ENCODE results near the gene P2RY12.

Gene P2RY12

GRCh38 chr3:151350656-151351055 is 33.9 kb downstream of the P2RY12 start:
- H3K4me3 ChIP-seq (ENCODE audit: low read depth, low read length), result no peak overlapping the region

DNA sequence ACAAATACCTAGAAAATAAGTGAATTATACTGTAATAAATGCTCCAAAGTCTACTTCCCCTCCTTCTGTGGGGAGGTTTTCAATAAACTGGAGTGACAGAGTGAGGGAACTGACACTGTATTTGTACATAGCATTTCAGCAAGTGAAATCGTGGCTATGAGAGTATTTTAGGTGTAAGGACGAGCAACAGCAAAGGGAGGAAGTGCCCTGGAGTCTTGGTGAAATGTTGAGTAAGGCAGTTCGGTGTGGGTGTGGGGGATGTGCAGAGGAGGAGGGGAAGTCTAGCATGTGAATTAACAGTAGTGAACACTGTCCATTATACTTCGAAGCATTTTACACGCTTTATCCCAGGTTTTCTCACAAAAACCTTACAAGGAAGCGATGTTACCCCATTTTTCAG is 37.1 kb downstream of the P2RY12 start:
- H3K4me3 ChIP-seq (ENCODE audit: low read depth, low read length), result no peak overlapping the region

- no peak overlapping the region for H3K4me3 ChIP-seq (ENCODE audit: low read depth, low read length)
These were observed 38.3 kb downstream of the P2RY12 start for GRCh38 chr3:151346292-151346691.

- H3K4me3 ChIP-seq (ENCODE audit: low read depth, low read length), result no peak overlapping the region
These were observed 38.7 kb downstream of the P2RY12 start for GRCh38 chr3:151345859-151346258.

- H3K4me3 ChIP-seq (ENCODE audit: low read depth, low read length), result no peak overlapping the region
These were observed 52.9 kb downstream of the P2RY12 start for GRCh38 chr3:151331696-151332095.

- H3K4me3 ChIP-seq (ENCODE audit: low read depth, low read length), result no peak overlapping the region
These were observed 53.7 kb downstream of the P2RY12 start for GRCh38 chr3:151330899-151331298.

GRCh38 chr3:151330379-151330778 is 54.2 kb downstream of the P2RY12 start:
- no peak overlapping the region for H3K4me3 ChIP-seq (ENCODE audit: low read depth, low read length)

GRCh38 chr3:151329363-151329762 is 55.2 kb downstream of the P2RY12 start, which contains the start of gene P2RY13:
Gene P2RY13, minus strand, starts transcription at chr3:151329549. Its CDS starts 21 bp downstream, at chr3:151329528.
- no peak within 1 kb of the TSS for H3K4me3 ChIP-seq (ENCODE audit: low read depth, low read length)

GRCh38 chr3:151328298-151328995 is 56.1 kb downstream of the P2RY12 start:
- no peak overlapping the region for H3K4me3 ChIP-seq (ENCODE audit: low read depth, low read length)

GRCh38 chr3:151327571-151328198 is 56.9 kb downstream of the P2RY12 start:
- H3K4me3 ChIP-seq (ENCODE audit: low read depth, low read length), result no peak overlapping the region

DNA sequence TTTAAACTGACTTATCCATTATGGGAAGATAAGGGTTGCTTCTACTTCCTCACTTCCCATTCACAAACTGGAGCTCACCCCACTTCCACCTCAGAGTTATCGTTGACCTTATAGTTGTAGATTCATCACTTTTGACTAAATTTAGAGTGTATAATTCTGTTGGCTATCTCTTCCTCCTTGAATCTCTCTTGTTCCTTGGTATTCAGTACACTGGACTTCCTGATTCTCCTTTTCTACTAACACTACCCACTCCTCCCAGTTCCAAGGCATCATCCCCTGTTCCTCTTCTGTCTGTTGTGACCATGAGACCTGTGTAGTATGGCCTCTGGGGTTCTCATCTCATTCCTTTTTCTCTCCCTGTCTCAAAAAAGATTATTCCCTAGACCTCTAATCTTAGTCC is 62.0 kb downstream of the P2RY12 start:
- H3K4me3 ChIP-seq (ENCODE audit: low read depth, low read length), result no peak overlapping the region

GRCh38 chr3:151321526-151321925 is 63.0 kb downstream of the P2RY12 start:
- H3K4me3 ChIP-seq (ENCODE audit: low read depth, low read length), result no peak overlapping the region

DNA sequence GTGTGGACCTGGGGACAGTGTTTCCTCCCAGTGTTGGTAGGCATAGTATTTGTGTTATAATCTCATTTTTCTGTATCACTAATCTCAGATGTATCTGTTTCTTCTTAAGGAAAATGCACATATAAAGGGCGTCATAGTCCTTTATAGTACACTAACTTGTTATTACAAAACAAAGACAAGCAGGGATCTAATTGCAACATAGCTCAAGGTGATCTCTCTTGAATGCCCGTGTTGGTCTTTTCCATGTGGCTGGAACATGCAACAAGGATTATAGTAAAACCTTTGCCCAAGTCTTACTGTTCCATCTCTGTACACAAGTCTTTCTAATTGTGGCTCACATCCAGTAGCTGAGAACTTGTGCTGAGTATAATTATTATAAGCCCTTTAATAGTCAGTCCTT is 64.4 kb downstream of the P2RY12 start:
- no peak overlapping the region for H3K4me3 ChIP-seq (ENCODE audit: low read depth, low read length)

DNA sequence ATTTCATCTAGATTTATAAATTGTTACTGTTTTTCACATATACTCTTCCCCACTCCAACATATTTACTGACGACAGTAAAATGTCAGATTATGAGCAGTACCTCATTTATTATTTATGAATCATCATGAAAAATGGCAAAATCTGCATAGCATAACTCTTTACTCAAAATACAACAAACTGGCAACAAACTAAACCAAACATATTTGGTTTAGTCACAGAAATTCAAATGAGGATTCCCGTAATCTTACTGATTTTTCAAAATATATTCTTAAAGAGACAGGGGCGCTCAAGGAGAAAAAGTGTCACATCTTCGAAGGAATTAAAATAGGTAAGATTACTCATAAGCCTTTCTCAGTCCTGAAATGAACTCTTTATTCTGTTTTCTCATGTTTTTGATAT is 64.9 kb downstream of the P2RY12 start:
- no peak overlapping the region for H3K4me3 ChIP-seq (ENCODE audit: low read depth, low read length)

DNA sequence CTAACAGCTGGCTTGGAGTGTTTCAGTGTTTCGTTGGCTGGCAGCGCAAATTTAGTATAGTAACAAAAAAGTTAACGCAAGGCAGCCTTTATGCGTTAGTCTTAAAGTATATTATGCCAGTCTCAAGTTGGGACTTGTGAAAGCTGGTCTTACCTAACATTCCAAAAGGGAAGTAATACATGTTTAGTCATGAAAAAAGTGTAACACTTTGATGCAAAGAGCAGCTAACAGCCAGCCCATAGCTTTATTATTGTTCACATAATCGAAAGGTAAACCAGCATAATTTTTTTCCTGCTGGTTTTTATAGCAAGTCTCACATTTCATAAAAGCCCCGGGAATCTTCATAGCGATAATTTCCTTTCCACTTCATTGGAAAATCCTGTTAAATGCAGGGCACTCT is 65.6 kb downstream of the P2RY12 start:
- no peak overlapping the region for H3K4me3 ChIP-seq (ENCODE audit: low read depth, low read length)

DNA sequence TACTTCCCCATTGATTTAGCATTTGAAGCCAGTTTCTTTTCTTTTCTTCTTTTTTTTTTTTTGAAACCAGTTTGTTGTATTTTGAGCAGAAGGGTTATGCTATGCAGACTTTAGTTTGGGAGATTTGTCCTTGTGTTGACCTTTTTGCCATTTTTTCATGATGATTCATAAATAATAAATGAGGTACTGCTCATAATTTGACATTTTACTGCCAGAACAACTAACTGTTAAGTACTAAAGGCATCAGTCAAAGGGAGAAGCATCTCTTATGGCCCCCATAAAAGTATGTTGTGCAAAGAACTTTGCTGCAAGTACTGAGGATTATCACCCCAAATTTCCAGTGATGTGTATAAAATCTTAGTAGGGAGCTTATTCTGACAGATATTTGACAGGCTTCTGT is 66.2 kb downstream of the P2RY12 start:
- no peak overlapping the region for H3K4me3 ChIP-seq (ENCODE audit: low read depth, low read length)

GRCh38 chr3:151316267-151316991 is 68.1 kb downstream of the P2RY12 start, which contains the start of gene GPR87:
Gene GPR87, minus strand, starts transcription at chr3:151316820. Its CDS starts 16,720 bp downstream, at chr3:151300100.
- H3K4me3 ChIP-seq (ENCODE audit: low read depth, low read length), result no peak within 1 kb of the TSS

DNA sequence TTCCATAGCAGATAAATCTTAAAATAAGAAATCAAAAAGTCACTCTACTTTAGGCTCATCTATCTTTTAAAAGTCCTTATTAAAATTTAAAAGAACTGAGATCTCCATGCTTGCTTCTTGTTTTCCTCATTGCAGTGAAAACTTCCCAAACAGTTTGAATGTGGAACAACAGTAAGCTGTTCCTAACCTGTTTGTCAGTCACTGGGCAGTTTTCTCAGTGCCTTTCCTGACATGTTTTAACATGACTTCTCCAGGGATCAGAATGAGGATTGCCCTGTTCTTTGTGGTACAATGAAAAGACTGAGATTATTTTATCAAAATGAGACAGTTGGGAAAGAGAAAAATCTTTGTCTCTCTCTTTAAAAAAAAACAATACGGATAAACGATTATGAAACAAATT is 68.7 kb downstream of the P2RY12 start:
- no peak overlapping the region for H3K4me3 ChIP-seq (ENCODE audit: low read depth, low read length)

DNA sequence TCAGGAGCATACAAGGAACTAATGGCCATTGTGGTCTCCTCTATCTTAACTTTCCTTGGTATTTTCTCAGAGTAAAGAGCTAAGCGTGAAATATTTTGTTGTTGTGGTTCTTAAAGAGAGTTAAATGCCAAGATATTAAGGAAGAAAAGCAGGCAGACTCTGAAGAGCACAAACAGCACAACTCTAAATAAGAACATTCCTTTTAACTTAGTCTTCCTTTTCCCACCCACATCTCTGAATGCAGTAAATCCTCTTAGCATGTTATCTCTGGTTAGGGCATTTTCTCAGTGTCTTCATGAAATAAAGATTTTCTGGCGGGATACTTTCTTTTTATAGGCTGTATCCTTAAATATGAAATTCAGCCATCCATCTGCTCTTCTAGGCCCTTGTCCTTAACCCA is 69.4 kb downstream of the P2RY12 start:
- H3K4me3 ChIP-seq (ENCODE audit: low read depth, low read length), result no peak overlapping the region

- H3K4me3 ChIP-seq (ENCODE audit: low read depth, low read length), result no peak overlapping the region
These were observed 70.0 kb downstream of the P2RY12 start for GRCh38 chr3:151314593-151314992.

DNA sequence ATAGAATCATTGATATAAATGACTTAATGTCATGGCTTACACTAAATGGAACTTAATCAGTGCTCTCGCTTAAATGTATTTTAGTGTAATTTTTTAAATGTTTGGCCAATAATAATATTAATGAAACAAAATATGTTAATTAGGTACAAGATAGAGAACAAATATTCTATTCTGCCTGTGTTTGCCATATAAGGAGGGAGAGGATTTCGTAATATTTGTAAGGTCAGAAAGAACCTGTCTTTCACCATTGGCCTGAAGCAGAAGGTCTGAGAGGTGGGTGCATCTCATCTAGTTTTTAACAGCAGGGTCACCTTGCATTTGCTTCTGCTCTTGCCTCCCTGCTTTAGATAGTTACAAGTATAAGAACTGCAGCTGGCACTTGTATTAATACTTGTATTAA is 70.4 kb downstream of the P2RY12 start:
- no peak overlapping the region for H3K4me3 ChIP-seq (ENCODE audit: low read depth, low read length)

DNA sequence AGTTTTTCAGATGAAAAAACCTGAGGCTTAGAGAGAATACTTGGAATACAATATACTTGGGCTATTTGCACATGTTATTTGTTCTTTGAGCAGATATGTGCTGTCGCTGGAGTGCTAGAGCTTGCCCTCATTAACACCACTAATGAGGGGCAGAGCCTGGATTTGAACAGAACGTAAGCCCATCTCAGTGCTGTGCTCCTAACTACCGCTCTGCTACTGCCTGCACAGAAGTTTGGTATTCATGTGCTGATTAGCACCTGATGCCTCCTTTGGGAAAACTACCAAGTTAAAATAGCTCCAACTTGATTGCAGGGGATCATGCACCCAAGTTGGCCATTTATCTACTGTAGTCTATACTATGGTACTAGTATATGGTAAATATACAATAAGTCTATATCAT is 71.6 kb downstream of the P2RY12 start:
- H3K4me3 ChIP-seq (ENCODE audit: low read depth, low read length), result no peak overlapping the region

Data from iPS-11a (cell line).